Right lung (tissue), 5 donors: ENCODE data around the gene DZIP1. TPM values are rescaled to one million over a fixed set of nuclear protein-coding genes. Genes with fewer than 3 reads are reported as not detected.

ENCODE experiments used
- DNase-seq, 2 donors: peaks; one replicate each; pipeline ENCODE4 v3.0.0-alpha.2; 2013
- polyA plus RNA-seq, 5 donors: library from polyadenylated mRNA; unstranded; fragments of 120-200 nt; gene quantifications; one replicate each; pipeline versions ENCODE4 v1.2.1 to v1.2.3, GENCODE V29; 2013; ENCODE audit warnings: inconsistent platforms in 1 of 5, low replicate concordance in 1 of 5; ENCODE audit not compliant: insufficient read length in 5 of 5, insufficient read depth in 1 of 5

Gene DZIP1
- polyA plus RNA-seq, 5 donors, result 42.9 to 48.8 (median 45.4) TPM

GRCh38 chr13:95552208-95552538, 92.3 kb downstream of the DZIP1 start:
- no peak for DNase-seq

- no peak for DNase-seq
Observed at GRCh38 chr13:95547531-95548167, 96.9 kb downstream of the DZIP1 start.

- no peak for DNase-seq
Observed at GRCh38 chr13:95546919-95547318, 97.6 kb downstream of the DZIP1 start.

- no peak for DNase-seq
Observed at GRCh38 chr13:95544293-95544692, 100.2 kb downstream of the DZIP1 start.

- no peak for DNase-seq
Observed at GRCh38 chr13:95541911-95542474, 102.5 kb downstream of the DZIP1 start.

- DNase-seq, result no peak
Observed at GRCh38 chr13:95541308-95541707, 103.2 kb downstream of the DZIP1 start.

GRCh38 chr13:95540888-95541287, 103.6 kb downstream of the DZIP1 start:
- no peak for DNase-seq

GRCh38 chr13:95536632-95537241, 107.8 kb downstream of the DZIP1 start:
- DNase-seq, result no peak

GRCh38 chr13:95535243-95535642, 109.3 kb downstream of the DZIP1 start:
- no peak for DNase-seq

GRCh38 chr13:95533545-95534160, 110.9 kb downstream of the DZIP1 start:
- DNase-seq, result no peak

GRCh38 chr13:95530178-95530577, 114.3 kb downstream of the DZIP1 start:
- no peak for DNase-seq

Other genes starting within 250 kb of the DZIP1 start
- gene CLDN10, start 92.0 kb downstream of the DZIP1 start, polyA plus RNA-seq, result 1 to 10 TPM; 2.6 to 4.9 (median 3.4) TPM
- 10 to 100 TPM; 28.9 to 34.4 (median 31.6) TPM for gene DNAJC3, start 32.4 kb upstream of the DZIP1 start, polyA plus RNA-seq